DMS153 (cell line): Measurements from ENCODE around the gene SMURF1.

Source experiments
- DNase-seq: peaks from one replicate; lab custom pipeline; 2025; lab: John Stamatoyannopoulos, UW

Gene SMURF1

DNA sequence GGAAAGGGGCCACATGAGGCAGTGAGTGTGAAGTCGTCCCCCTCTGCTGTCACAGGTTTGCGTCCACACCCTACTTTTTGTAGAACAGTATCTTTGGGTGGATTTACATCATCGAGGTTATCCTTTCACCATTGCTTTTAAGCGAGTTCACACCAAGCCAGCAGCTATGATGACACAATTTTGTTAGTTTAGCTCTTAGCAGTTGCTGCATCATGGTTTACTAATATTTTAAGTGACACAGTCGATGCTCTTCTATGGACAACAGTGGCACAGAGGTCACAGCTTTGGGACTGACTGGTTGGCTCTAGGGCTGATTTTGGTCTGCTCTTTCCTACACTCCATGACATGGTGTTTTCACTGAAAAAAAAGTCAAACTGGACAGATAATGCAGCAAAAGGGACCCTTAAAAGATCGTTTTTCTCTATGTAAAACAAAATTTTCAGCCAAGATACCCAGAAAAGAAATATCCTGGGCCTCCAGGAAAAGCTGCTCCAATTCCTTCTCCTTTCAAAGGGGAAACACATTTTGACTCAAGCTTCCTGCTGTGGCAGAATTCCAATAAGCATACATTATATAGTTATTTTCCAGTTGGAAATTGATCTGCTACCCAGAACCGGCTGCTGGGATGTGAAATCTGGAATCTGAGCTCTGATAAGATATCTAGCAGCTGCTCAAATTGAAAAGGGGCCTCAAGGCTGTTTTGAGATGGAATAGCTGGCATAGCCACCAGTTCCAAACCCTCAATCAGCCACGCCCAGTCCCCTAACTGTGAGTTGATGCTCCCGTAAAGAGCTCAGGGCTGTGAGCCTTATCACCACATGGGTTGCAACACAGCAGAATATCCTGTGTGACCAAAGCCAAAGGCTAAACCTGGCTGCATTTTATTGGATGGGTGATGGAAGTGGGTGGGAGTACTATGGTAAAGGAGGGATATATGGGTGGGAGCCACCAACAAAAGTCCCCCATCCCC lies 114.2 kb downstream of the SMURF1 start:
- no peak for DNase-seq

DNA sequence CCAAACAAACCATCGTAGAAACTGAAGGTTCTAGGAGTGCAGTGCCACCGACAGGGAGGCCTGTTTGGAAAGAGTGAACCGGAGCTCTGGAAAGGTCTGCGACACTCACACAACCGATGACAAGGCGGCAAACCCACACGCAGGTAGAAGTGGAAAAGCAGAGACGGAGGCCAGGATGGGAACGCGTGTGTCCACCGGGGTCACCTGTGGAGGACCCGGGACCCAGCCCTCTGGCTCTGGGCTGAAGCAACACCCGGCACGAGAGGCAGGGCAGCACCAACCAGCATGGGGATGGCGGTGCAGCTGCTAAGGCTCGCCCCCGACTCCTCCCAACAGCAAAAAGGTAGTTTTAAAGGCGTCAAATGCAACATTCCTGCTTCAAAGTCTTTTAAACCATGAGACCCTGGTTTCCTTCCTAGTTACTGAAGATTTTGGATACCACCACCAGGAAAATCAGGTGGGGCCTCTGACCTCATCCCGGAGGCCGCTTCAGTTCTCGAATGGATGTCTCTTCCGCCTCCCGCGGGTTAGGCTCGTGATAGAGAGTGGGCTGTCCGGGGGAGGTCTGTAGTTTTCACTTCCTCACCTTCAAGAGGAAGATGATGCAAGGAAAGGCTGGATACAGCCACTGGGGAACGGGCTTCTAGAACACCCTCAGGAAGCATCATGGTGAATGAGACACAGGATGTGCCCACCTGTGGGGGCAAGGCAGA lies 115.5 kb downstream of the SMURF1 start:
- no peak for DNase-seq

- DNase-seq = no peak
Measured at GRCh38 chr7:99027841-99028240, 116.1 kb downstream of the SMURF1 start.

- DNase-seq = no peak
Measured at GRCh38 chr7:99027241-99027640, 116.7 kb downstream of the SMURF1 start.

GRCh38 chr7:99024066-99024465 lies 119.8 kb downstream of the SMURF1 start:
- no peak for DNase-seq

- no peak for DNase-seq
Measured at GRCh38 chr7:99021941-99022560, 121.9 kb downstream of the SMURF1 start.

DNA sequence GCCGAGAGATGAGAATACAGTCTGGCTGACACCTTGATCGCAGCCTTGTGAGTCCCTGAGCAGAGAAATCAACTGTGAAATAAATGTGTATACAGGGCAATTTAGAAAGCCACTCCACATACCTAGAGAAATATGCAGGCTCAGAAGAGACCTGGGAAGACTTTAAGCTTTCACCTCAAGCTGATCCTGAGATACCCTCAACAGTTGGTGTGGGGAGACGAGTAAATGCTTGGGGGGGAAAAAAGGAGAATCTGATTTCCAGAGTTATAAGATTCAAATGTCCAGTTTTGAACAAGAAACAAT lies 123.5 kb downstream of the SMURF1 start:
- DNase-seq = no peak

DNA sequence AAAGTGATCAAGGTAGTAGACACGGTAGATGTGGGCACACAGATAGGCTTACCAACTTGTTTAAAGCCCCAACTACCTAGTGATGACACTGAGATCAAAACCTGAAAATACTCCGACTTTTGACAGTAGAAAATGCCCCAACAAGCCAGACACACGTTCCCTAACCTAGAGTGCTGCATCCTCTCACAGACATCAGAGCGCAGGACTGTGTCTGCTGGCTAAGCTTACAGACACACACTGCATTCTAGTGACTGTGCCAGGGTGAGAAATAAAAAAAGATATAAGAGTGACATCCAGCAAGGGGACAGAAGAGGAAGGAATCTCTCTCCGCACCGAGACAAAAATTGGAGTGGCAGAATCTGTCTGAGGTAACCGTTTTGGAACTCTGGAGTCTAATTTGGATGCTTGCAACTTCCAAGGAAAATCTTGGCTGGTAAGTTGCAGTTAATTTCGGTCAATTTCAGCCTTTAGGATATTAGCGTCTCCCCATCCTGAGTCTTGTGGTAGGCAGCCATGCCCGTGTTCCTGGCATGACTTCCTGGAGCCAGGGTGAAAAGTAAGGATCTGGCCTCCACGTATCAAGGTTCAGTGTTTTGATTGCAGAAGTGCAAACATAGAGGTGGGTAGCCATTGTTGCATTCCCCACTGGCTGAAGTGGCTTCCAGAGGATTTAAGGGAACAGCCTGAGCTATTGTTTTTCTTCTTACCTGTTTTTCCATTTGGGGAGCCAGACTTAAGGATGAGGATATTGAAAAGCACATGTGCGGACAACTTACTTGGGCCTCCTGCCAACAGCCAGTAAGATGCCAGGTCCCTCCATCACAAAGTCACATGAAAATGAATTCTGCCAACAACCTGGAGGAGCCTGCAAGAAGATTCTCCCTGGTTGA lies 124.1 kb downstream of the SMURF1 start:
- no peak for DNase-seq

- no peak for DNase-seq
Measured at GRCh38 chr7:99016196-99016595, 127.7 kb downstream of the SMURF1 start.

DNA sequence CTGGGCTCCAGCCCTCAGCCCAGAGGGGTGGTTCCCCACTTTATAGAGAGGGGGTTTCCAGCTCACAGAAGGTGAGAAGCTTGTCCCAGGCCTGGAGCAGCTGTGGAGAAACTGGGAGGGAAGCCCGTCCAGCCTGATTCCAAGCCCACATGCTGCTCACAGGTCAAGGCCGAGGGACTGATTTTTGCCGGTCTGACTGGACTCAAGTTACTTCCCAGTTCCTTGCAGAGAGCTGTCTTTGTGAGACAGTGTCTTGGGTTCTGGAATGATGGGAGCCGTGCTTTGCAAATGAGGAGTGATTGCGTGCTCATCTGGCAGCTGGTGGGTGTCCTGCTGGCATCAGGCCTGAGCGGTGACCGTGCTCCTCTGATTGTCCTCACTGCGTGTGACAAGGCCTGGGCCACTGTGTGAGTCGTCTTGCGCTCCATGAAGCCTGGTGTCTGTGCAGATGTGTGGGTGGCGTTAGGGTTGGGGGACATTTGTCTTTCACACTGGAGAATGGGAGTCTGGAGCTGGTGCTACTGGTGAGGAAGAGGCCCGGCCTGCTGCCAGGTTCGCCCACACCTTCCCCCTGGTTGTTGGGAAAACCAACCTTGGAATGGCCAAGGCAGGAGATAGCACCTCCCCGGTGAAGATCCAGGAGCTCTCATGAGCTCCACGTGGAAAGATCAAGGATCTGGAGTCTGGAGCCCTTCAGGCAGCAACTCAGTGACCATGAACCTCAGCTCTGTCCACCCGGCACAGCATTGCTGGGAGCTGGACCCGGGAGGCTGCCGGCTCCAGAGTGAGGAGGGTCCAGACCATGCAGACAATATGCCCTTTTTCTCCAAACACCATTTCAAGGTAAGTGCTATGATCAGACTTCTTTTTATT lies 129.6 kb downstream of the SMURF1 start:
- DNase-seq = no peak

GRCh38 chr7:99013266-99014112 lies 130.4 kb downstream of the SMURF1 start:
- DNase-seq = no peak

DNA sequence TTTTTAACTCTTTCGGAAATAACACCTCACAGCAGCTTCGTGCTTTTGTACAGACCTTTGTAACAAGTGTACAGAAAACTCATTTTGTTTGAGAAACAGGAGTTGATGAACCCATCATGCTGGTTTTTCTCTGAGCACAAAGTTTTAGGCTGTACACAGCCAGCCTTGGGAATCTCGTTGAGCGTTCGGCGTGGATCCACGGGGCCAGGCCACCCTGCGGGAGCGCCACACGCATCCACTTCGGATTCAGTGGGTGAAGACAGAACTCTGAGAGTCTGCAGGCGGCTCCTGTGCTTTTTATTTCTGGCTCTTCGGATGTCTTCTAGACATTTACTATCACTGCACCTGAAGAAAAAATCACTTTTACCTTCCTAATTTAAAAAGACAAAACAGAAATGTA lies 131.2 kb downstream of the SMURF1 start:
- DNase-seq = no peak

DNA sequence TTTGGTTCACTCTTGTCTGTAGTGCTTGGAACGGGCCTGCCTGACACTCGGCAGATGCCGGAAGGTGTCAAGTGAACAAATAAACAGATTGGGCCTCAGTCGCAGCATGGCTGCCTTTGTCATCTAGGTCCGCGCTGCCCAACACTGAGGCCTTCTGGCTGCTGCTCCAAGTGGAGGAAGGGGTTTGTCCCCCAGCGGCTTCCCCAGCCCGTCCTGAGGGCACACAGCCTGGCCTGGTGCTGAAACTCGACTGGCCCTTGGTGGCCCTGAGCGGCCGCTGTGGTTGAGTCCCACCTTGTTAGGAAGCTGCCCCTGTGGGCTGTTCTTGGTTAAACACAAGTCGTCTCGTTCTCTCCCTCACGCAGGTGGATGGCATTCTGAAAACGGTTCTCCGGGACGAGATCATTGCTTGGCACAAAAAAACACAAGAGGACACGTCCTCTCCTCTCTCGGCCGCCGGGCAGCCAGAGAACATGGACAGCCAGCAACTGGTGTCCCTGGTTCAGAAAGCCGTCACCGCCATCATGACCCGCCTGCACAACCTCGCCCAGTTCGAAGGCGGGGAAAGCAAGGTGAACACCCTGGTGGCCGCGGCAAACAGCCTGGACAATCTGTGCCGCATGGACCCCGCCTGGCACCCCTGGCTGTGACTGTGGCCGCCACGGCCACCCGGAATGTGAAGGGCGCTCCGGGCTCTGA lies 132.1 kb downstream of the SMURF1 start:
- DNase-seq = no peak

DNA sequence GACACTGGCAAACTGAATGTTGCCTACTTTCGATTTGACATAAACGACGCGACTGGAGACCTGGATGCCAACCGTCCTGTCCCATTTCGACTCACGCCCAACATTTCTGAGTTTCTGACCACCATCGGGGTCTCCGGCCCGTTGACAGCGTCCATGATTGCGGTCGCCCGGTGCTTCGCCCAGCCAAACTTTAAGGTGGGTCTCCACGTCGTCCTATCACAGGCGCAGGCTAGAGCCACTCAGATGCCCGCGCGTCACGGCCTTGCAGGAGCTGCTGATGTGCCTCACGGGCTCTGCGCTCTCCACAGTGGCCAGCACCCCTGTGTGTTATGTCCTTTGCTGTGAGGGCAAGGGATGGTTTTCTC lies 132.6 kb downstream of the SMURF1 start:
- no peak for DNase-seq

DNA sequence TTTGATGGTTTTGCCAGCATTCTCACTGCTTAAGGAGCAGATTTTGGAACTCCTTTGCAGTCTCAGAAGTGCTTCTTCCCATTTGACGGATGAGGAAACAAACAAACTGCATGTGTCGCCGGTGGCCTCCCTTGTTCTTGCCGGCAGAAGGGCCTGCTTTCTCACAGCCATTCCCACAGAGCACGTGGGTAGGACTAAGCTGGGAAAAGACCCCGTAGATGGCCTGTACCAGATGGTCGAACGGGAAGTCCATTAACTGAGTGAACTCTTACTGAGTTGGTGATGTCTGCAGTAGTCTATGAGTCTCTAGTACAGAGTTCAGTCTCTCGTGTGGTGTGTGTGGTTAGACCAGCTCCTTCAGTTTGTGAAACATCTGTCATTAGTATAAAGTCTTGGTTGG lies 133.6 kb downstream of the SMURF1 start:
- DNase-seq = no peak

DNA sequence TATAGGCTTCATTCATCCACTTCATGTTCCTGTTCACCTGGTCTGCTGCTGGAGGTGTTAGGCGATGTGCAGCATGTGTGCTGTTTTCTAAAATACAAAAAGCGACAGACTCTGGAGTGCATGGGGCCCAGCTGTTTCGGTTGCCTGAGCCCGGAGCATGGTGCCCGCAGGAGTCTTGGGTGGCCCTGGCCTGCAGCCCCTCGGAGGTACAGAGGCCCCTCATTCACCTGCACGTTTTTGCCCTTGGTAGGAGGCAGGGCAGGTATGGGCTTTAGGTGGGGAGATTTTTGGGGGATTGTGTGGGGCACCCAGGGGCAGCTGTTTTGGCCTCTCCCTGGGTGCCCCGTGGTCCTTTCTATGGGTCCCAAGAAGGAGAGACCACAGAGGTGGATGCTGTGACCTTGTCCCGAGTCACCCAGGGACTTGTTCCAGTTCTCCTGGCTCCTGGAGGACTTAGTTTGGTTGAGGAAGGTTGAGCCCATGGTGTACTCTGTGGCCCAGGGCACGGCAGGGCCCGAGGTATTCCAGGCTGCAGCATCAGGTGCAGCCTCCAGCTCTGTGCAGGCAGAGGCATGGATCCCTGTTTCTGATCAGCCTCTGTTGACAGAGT lies 134.9 kb downstream of the SMURF1 start:
- no peak for DNase-seq

DNA sequence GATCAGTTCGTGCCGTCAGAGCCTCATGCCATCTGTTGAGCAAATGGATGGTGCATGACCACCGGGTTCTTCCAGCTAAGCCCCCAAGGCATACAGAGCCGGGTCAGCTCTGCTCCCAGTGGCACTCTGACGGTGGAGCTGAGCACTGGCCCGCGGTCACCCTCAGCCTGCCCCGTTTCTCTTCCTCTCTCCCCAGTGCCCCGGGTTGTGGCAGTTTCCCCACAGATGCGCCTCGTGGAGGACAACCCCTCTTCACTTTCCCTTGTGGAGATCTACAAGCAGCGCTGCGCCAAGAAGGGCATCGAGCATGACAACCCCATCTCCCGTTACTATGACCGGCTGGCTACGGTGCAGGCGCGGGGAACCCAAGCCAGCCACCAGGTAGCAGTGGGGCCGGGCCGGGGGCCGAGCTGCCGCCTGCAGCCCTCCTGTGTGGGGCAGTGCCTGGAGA lies 135.7 kb downstream of the SMURF1 start:
- DNase-seq = no peak

DNA sequence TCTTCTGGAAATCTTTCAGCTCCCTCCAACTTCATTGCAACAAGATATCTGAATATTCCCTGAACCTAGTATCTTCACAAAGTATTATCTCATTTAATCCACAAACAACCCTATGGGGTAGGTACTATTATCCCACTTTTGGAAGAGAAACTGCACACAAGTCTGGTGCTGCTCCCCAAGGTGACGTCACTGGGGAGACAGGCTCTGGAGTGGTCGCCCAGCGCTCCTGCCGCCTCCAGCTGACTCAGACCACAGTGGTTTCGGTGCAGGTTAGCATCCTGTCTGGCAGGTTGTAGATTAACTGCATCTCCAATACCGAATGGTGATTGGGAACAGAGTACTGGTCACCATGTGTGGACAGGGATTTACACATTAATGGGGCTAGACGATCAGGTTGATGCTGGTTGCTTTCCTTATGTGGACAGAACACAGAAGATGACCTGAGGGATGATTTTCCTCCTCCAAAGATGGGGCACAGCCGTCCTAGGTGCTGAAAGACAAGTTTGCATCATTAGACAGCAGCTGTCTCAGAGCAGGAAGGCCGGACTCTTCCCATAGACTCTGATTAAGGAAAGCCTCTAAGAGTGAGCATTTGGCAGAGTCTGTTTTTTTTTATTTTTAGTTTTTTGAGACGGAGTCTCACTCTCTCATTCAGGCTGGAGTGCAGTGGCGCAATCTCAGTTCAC lies 137.0 kb downstream of the SMURF1 start:
- no peak for DNase-seq
